HG02943 (cell line): ENCODE results near the gene ANO6.

Experiments
- ATAC-seq: cut with Tn5 transposase; IDR thresholded peaks from one replicate; pipeline ENCODE4 v1.9.1; 2021; ENCODE audit warnings: mild to moderate bottlenecking, low read depth, moderate library complexity; ENCODE audit not compliant: unreplicated experiment

Gene ANO6

GRCh38 chr12:45433441-45433868 lies 217.6 kb downstream of the ANO6 start:
- ATAC-seq = no peak

DNA sequence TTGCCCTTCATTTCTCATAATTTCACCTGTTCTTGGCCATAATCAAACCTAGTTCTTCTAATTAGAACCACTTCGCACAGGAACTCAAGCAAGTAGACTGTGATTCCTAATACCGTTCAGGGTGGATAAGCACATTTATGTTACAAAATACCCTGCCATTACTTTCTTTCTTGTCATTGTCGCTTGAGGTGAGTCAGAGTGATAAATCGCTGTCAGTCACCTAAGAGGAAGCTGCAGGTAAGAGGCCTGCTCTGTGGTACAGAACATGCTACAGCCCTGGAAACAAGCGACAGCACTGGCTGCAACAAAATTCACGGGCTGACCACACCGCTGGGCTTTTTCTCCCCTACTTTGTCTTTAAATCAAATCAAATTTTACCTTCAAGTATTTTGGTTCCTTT lies 218.2 kb downstream of the ANO6 start:
- ATAC-seq = no peak

DNA sequence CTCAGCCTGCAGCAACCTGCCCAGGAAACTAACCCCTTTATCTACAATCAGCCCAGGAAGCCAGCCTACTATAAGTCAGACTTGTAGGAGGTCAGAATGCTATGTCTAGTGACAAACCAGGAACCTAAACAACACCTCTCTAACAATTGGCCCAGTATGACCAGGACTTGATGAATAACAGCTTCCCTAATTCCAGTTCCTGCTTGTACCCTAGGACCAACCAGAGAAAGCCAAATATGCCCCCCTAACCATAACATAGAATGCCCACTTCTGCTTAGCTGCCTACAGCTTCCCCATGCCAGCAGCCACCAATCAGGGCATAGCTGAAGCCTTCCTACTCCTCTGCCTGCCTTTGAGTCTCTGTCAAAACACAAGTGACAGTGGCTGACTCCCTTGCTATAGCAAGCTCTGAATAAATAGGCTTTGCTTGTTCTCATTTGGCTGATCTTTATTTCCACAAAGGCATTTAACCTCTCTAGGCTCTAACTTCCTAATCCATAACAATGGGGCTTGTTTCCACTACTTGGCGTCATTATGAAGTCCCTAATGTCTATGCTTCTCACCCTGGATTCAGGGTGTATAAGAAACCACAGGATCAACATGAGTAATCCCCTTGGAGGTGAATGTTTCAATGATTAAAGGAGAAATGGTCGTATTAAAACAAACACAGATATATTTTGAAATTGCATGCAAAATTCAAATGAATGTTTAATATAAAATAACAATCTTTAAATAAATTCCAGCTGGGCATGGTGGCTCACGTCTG lies 220.2 kb downstream of the ANO6 start:
- no peak for ATAC-seq

GRCh38 chr12:45439039-45439438 lies 223.1 kb downstream of the ANO6 start:
- no peak for ATAC-seq

GRCh38 chr12:45446013-45446412 lies 230.1 kb downstream of the ANO6 start:
- ATAC-seq = no peak

DNA sequence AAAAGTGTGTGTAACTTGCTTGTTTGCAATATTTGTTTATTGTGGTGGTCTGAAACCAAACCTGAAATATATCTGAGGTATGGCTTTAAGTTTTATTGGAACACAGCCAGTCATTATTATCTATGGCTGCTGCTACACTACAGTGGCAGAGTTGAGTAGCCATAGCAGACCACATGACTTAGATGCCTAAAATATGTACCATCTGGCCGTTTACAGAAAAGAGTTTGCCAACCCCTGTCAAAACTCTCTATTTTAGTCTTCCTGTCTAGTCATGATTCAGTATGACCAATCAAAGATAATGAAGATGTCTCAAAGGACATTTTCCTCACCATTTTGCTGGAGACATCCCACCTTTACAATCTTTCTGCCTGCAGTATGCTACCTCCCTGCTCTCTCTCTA lies 242.3 kb downstream of the ANO6 start:
- no peak for ATAC-seq

GRCh38 chr12:45458854-45459807 lies 243.2 kb downstream of the ANO6 start:
- ATAC-seq = no peak

GRCh38 chr12:45462506-45462905 lies 246.6 kb downstream of the ANO6 start:
- ATAC-seq = no peak

DNA sequence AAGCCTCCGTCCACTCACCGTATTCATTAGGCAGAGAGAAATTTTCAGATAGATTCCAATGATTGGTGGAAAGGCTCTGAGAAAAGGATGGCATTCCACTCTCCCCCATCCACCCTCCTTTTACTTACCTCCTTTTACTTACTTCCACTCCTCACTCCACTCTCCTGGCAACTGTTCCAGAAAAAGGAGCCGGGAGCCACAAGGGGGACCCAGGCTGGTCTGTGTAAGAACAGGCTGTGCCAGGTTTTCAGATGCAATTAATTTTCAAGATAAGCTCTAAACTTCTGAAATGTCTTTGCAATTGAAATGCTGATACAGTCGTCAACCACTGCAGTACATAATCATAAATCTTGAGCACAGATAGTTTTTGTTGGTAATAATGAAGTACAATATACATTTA lies 248.8 kb downstream of the ANO6 start:
- no peak for ATAC-seq

- ATAC-seq = no peak
These were observed 253.1 kb downstream of the ANO6 start for GRCh38 chr12:45468751-45469615.

DNA sequence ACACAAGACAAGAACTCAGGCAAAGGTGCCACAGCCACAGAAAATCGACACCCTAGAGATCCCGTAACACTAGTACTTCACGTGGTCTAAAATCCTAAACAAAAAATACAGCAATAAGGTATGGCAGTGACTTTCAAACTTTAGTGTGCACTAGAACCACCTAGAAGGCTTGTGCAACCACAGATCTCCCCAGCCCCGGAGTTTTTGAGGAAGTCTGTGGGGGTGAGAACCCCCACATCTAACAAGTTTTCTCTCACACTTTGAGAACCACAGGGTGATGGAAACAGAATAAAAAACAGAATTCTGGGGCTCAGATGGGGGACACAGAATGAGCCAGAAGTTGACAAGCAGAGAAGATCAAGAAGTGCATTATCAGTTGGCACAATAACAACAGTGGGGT lies 254.0 kb downstream of the ANO6 start:
- no peak for ATAC-seq

DNA sequence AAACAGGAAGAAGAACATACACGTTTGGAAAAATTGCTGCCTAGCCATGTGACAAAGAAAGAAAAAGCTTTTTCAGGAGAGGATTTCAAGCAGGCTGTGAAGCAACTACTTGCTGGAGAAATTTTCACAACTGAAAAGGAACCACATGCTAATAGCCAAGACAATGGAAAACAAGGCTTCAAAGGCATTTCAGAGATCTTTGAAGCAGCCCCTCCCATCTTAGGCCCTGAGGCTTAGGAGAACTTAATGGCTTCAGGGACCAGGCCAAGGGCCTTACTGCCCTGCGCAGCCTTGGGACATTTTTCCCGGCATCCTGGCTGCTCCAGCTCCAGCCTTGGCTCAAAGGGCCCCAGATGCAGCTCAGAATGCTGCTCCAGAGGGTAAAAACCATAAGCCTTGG lies 257.7 kb downstream of the ANO6 start:
- ATAC-seq = no peak

- no peak for ATAC-seq
These were observed 259.7 kb downstream of the ANO6 start for GRCh38 chr12:45475594-45475993.

DNA sequence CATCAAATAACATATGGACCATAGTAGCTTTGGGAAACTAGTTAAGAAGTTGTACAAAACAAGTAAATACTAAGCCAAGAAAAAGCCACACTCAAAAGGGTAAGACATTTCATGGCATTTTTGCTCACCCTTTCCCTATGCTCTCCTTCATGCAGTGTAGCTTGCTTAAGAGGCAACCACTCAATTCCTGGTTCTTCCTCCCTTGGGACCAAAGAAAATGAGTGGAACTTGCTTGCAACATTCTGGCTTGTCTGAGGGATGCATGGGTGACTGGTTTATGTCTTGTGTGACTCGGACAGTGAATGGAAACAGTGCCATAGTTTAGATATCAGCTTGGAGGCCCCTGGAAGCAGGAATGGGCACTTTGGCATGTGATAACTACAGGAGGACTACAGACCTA lies 261.6 kb downstream of the ANO6 start:
- no peak for ATAC-seq

DNA sequence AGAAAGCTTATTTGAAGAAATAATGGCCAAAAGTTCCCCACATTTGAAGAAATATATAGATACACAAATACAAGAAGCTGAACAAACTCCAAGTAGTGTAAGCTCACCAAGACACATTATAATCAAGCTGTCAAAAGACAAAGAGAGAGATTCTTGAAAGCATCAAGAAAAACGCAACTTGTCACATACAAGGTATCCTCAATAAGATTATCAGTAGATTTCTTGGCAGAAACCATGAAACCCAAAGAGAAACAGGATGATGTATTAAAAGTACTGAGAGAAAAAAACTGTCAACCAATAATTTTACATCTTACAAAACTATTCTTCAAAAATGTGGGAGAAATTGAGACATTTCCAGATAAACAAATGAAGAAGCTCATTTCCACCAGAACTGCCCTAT lies 263.0 kb downstream of the ANO6 start:
- no peak for ATAC-seq

- ATAC-seq = no peak
These were observed 265.9 kb downstream of the ANO6 start for GRCh38 chr12:45481746-45482145.

DNA sequence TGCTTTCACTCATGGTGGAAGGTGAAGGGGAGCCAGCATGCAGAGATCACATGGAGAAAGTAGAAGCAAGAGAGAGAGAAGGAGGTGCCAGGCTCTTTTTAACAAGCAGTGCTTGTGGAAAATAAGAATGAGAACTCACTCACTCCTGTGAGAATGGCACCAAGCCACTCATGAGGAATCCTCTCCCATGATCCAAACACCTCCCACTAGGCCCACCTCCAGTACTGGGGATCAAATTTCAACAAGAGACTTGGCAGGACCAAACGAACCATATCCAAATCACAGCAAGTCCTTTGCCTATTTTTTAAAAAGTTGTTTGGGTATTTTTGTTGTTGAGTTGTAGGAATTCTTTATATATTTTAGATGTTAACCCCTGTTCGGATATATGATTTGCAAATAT lies 267.7 kb downstream of the ANO6 start:
- no peak for ATAC-seq
